ENCODE measurements around the gene KIAA1328.
"Not testable (repeated sequence)": the region's sequence is repeated elsewhere in the genome, so short reads cannot be mapped to it uniquely, and the experiment has no call there.

The KIAA1328 gene

GRCh38 chr18:36887114-36887513, 58.2 kb downstream of the KIAA1328 start:
- DNase-seq (ENCODE audit: low spot score): no peak

DNA sequence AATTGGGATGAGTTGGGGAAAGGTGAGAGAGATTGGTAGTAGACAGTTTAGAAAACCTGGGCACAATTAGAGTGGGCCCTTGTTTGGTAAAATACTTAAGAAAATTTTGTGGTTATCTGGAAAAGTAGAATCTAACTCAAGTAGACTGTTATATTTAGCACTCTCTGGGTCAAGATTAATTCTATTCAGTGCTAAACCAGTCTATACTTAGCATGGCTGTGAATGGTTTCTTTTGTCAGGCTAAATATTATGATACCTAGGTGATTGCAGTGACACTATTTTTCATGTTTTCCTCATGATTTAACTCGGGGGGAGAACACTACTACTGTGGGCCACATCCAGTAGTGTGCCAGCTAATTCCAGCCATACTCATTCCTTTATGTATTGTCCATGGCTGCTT, 58.9 kb downstream of the KIAA1328 start:
- no peak for DNase-seq (ENCODE audit: low spot score)

DNA sequence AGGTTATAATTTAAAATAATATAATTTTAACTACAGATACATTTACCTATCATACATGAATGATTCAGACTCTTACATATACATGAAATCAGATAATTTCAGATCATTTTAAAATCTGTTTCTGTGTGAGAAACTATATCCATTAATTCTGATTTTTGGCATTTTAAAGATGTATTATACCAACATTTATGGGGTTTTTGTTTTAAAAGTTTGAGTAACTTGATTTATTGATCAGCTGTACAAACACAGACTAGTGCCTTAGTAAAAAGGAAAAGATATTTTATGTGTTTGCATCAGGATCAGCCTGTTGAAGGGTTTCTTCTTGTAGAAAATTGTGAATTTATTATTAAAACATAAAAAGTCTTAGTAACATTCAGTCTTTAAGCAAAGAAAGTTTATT, 59.9 kb downstream of the KIAA1328 start:
- no peak for DNase-seq (ENCODE audit: low spot score)

- DNase-seq (ENCODE audit: low spot score): peak; percentile 5
Observed at GRCh38 chr18:36889321-36889720, 60.4 kb downstream of the KIAA1328 start.

GRCh38 chr18:36889742-36890141, 60.8 kb downstream of the KIAA1328 start:
- no peak for DNase-seq (ENCODE audit: low spot score)

DNA sequence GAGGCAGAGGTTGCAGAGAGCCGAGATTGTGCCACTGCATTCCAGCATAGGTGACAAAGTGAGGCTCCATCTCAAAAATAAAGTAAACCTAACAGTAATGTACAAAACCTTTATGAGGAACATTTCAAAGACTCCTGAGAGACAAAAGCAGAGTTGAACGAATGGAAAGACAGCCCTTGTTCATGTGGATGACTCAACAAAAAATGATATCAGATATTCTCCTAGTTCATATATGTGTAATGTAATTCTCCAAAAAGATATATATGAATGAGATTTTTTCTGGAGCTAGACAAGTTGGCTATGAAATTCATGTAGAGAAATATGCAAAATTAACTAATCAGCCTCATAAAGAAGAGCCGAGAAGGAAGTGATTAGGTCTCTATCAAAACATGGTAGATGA, 61.7 kb downstream of the KIAA1328 start:
- DNase-seq (ENCODE audit: low spot score): no peak

- no peak for DNase-seq (ENCODE audit: low spot score)
Observed at GRCh38 chr18:36893227-36893626, 64.3 kb downstream of the KIAA1328 start.

GRCh38 chr18:36895606-36896005, 66.7 kb downstream of the KIAA1328 start:
- DNase-seq (ENCODE audit: low spot score): no peak

- no peak for DNase-seq (ENCODE audit: low spot score)
Observed at GRCh38 chr18:36897253-36897652, 68.3 kb downstream of the KIAA1328 start.

DNA sequence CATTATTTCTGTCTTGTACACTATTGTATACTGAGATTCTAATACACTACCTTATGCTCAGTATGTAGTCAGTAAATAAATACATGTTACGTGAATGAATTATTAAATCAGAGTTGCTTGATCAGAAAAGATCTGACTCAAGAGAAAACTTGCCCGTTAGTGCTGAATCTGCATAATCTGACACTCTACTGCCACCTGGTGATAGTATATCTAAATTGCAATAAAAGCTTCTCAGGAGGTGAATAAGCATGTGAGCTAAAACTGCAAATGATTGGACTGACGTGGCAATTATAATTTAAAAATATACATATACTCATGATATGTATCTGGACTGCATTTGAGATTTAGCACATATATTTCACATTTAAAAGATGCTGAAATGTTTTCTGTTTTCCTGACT, 70.4 kb downstream of the KIAA1328 start:
- no peak for DNase-seq (ENCODE audit: low spot score)

- DNase-seq (ENCODE audit: low spot score): no peak
Observed at GRCh38 chr18:36900466-36900865, 71.5 kb downstream of the KIAA1328 start.

DNA sequence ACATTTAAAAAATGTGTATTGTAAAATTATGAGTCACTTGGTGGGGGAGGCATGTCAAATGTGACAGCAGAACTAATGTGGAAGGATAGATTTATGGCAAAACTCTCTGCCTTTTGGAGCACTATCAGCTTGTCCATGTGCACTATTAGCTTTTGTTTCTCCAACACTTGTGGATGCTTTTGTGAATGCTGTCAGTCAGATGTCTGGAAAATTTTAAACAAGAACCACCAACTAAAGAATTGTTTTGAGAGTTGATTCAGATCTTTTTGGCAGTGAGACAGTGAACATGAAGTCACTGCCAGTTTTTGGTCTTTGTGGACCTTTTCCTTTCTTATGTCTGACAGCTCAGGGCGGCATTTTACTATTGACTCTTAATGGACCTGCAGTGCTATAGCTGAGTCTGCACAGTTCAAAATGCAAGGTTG, 72.4 kb downstream of the KIAA1328 start:
- DNase-seq (ENCODE audit: low spot score): no peak

GRCh38 chr18:36903215-36903928, 74.4 kb downstream of the KIAA1328 start:
- no peak for DNase-seq (ENCODE audit: low spot score)

DNA sequence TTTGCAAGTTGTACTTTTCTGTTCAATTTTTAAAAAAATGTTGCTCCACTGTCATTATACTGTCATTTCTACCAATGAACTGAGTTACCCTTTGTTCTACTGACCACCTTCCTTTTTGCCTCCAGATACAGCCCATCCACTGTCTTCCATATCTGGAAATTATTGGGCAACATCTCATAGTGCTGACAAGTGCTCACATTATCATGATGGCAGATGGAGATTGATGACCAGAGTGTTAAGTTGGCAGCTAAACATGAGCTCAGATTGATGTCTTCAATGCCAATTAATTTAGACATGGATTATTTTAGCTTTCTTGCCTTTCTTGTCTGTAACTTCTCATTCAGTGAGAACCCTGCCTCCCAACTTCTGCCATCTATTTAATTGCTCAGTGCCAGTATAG, 76.6 kb downstream of the KIAA1328 start:
- no peak for DNase-seq (ENCODE audit: low spot score)

- not testable (repeated sequence) for DNase-seq (ENCODE audit: low spot score)
Observed at GRCh38 chr18:36909282-36909681, 80.4 kb downstream of the KIAA1328 start.

DNA sequence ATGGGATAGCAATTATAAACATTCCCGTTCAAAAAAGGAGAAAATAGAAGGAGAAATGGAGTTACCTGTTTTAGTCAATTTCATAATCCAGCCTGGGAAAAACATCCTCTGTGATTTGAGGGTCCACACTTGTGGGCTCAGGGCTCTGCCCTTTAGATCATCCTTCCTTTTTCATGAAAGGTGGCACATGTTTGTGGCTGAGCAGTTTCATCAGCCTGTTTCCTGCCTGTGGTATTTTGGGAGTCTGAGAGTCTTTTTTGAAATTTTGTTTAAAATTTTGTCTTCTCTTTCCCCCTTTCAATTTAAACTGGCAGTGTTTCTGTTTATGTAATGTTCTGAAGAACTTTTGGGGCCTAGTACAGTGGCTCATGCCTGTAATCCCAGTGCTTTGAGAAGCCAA, 84.0 kb downstream of the KIAA1328 start:
- DNase-seq (ENCODE audit: low spot score): no peak

GRCh38 chr18:36917907-36918306, 89.0 kb downstream of the KIAA1328 start:
- no peak for DNase-seq (ENCODE audit: low spot score)

- DNase-seq (ENCODE audit: low spot score): no peak
Observed at GRCh38 chr18:36929601-36930000, 100.7 kb downstream of the KIAA1328 start.

DNA sequence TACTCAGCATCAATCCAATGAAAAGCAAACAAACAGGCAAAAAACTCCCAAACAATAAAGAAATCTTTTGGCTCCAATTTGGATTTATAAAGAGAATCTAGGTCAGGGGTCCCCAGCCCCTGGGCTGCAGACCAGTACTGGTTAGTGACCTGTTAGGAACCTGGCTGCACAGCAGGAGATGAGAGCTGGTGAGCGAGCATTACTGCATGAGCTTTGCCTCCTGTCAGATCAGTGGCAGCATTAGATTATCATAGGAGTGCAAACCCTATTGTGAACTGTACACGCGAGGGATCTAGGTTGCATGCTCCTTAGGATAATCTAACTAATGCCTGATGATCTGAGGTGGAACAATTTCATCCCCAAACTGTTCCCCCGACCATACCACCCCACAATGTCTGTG, 102.2 kb downstream of the KIAA1328 start:
- no peak for DNase-seq (ENCODE audit: low spot score)

DNA sequence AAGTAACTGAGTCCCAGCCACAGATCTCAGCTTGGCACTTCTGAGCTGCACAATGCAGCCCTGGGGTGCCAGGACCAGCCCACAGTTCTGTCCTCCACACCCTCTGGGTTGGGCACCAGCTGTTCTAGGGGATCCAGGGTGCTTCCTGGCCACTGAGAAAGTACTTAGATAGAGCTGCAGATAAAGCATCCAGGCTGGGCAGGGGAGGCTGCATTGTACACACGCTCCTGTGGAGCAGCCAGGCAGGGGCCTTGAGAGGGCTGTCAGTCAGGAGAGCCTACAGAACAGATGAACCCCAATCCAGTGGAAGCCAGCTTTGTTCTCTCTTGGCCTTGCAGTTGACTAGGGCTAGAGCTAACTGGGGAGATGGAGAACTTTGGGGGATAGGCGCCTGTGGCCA, 104.6 kb downstream of the KIAA1328 start:
- no peak for DNase-seq (ENCODE audit: low spot score)

DNA sequence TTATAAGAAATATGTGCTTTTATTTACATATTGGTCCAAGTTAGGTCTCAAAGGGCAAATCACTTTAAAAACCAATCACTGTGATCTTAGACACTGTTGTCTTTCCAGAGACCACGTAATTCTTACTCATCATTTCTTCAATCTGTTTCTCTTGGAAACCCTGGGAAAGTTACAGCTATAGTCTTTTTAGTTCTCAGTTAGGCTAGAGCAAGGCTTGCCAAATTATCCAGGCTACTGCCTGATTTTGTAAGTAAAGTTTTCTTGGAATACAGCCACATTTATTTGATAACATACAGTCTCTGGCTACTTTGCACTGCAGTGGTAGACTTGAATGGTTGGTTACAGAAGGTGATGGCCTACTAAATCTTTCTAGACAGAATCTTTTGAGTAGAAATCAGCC, 106.0 kb downstream of the KIAA1328 start:
- DNase-seq (ENCODE audit: low spot score): peak; percentile 4

DNA sequence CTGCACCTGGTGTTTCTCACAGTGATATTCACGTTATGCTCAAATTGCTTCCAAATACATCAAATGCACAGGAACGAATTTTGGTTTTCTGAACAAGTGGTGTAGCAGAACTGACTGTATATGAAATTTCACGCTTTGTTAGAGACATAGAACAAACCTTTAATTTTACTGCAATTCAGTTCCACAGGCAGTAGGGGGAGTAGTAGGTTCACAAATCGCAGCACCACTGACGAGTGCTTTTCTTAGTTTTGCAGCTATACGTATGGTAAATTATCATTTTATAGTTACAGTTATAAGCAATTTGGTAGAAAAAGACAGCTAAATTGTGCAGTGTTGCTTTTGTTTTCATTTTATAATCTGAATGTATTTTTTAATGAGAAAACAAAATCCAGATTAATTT, 113.3 kb downstream of the KIAA1328 start:
- DNase-seq (ENCODE audit: low spot score): peak; percentile 12

DNA sequence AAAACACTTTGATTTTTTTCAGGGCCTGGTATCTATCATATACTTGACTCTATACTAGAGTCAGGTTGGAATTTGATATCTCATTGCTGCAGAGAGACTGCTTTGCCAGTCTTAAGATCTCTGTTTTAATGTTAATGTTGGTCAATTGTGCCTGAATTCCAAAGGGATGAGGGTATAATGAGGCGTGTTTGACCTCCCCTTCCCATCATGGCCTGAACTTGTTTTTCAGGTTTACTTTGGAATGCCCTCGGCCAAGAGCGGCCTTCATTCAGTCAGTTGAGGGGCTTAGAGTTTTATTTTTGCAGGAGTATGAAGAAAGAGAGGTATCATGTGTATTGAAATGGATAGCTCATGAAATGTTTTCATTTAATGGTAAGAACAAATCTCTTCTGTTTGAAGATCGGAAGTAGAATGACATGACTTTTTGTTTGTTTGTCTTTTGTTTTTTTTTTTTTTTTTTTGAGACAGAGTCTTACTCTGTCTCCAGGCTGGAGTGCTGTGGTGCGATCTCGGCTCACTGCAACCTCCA, 119.0 kb downstream of the KIAA1328 start:
- DNase-seq (ENCODE audit: low spot score): no peak

DNA sequence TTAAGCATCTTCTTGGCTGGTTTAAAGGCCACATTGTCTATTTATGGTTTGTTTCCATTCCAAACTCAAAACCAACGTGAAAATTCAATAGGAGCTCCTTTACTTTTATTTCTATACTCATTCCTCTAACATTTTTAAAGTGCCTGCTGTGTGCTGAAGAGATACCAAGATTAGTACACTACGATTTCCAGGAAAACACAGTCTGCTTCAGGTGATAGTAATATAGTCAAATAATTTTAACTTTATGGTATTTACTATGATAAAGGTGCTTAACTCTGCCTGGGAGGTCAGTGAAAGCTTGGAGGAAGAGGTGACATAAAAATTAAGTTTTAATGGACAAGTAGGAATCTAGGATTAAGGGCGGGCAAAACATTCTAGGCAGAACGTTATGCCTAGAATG, 121.4 kb downstream of the KIAA1328 start:
- no peak for DNase-seq (ENCODE audit: low spot score)

Measured in hepatic stellate cell (primary cell).